ENCODE results near the gene SDC4. TPM values are rescaled to one million over a fixed set of nuclear protein-coding genes. Genes with fewer than 3 reads are reported as not detected.

SDC4 gene
- total RNA-seq, 2 donors from 2014 or later: 123 to 266 TPM

DNA sequence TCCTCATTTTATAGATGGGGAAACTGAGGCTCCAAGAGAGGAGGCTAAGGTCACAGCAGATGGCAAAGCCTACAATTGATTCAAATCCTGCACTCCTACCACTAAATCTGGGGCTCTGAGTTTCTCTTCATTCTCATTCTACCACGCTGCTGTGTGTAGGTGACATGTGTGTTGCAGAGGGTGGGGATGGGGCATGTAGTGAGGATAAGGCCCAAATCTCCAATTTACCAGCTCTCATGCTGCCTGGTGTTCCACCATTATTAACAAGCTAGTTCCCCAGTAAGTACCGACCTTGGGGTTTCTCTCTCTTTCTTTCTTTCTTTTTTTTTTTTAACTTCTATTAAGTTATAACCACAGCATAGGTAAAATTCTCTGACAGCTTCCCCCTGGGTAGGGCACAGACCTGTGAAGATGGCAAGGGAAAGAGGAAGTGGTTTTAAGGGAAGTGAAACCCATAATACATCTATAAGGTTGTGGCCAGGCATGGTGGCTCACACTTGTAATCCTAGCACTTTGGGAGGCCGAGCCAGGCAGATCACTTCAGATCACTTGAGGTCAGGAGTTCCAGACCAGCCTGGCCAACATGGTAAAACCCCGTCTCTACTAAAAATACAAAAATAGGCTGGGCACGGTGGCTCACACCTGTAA, 27.2 kb downstream of the SDC4 start:
- no peak for DNase-seq (ENCODE audit: low spot score)
- no peak overlapping the region for H3K4me3 ChIP-seq
- H3K9me3 ChIP-seq: no peaks in the 10 kb centered on the region
- intact Hi-C loops (cut with DNase I): no loop called here
- H3K36me3 ChIP-seq: no peaks in the 10 kb centered on the region
- peaks cover 5% of the 10 kb centered on the region for H3K27me3 ChIP-seq (replicated peaks; ENCODE audit: insufficient read depth)
- WGBS: 84% methylated on average over 5 of the region's 5 CpGs
- no peak overlapping the region for H3K27ac ChIP-seq
- no peaks in the 10 kb centered on the region for H3K4me1 ChIP-seq (replicated peaks)
- TF ChIP-seq POLR2A (IDR thresholded peaks at IDR 0.05) (no peak), POLR2AphosphoS5 (IDR thresholded peaks at IDR 0.05) (no peak)
- TF ChIP-seq, protein P1, sequence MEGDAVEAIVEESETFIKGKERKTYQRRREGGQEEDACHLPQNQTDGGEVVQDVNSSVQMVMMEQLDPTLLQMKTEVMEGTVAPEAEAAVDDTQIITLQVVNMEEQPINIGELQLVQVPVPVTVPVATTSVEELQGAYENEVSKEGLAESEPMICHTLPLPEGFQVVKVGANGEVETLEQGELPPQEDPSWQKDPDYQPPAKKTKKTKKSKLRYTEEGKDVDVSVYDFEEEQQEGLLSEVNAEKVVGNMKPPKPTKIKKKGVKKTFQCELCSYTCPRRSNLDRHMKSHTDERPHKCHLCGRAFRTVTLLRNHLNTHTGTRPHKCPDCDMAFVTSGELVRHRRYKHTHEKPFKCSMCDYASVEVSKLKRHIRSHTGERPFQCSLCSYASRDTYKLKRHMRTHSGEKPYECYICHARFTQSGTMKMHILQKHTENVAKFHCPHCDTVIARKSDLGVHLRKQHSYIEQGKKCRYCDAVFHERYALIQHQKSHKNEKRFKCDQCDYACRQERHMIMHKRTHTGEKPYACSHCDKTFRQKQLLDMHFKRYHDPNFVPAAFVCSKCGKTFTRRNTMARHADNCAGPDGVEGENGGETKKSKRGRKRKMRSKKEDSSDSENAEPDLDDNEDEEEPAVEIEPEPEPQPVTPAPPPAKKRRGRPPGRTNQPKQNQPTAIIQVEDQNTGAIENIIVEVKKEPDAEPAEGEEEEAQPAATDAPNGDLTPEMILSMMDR (IDR thresholded peaks at IDR 0.05): no peak

DNA sequence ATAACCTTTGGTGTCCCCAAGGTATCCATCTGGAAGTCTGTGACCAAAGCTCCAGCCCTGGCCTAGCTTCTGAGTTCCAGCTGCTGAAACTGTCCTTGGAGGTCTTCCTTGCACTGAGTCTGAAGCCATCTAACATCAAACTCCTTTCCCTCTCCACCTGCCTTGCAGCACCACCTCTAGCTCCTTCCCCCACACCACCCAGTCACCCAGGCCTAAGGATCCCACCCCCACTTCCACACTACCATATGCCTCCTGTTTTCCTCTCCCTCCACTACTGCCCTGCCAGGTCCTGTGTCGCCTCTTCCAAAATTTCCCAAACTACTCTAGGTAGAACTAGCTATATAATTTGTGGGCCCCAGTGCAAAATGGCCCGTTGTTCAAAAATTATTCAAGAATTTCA, 29.3 kb downstream of the SDC4 start:
- no peaks in the 10 kb centered on the region for H3K36me3 ChIP-seq
- TF ChIP-seq, protein P1 (IDR thresholded peaks at IDR 0.05): no peak
- no peak for TF ChIP-seq POLR2A (IDR thresholded peaks at IDR 0.05)
- no peak for TF ChIP-seq POLR2AphosphoS5 (IDR thresholded peaks at IDR 0.05)

DNA sequence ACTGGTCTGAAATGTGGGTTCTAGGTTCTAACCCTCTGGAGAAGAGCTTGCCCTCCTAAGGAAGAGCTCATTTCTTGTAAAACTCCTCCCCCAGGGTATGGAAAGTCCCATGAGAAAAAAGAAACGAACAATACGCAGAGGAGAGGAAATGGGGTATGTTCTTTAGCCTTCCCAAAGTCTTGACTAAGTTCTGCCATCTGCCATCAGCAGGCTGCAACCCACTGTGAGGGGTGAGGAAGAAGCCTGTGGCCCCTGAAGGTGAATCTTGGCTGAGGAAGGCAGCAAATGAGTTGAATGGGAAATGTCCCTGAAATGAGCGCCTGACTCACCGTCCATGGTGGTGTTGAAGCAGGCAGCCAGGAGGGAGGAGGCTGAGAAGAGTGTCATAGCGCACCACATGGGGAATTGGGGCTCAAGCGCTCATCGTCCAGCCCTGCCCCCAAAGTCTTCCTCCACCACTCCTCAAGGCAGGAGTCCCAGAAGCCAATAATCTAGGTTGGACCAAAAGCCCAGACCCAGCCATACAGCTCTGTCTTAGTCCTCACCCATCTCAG, 29.8 kb downstream of the SDC4 start:
- Histone ChIP-seq H3K36me3 (no peaks in the 10 kb centered on the region), H3K27me3 (replicated peaks; ENCODE audit: insufficient read depth) (peaks cover 6% of the 10 kb centered on the region), H3K4me3 (no peak overlapping the region), H3K27ac (no peak overlapping the region), H3K9me3 (no peaks in the 10 kb centered on the region), H3K4me1 (replicated peaks) (no peaks in the 10 kb centered on the region)
- WGBS: 80% methylated on average over 7 of the region's 7 CpGs
- no peak for DNase-seq (ENCODE audit: low spot score)
- intact Hi-C loops (cut with DNase I): loop anchor here (5.0 kb wide), 2 partner anchors 54 to 454 kb away; no protein-coding TSS in a partner anchor
- TF ChIP-seq POLR2AphosphoS5 (IDR thresholded peaks at IDR 0.05): no peak
- TF ChIP-seq, protein P1 (IDR thresholded peaks at IDR 0.05): no peak
- no peak for TF ChIP-seq POLR2A (IDR thresholded peaks at IDR 0.05)

More for the DNA sequence above, 29.3 kb downstream of the SDC4 start:
- WGBS: 82% methylated on average over 2 of the region's 2 CpGs
- DNase-seq (ENCODE audit: low spot score): no peak
- intact Hi-C loops (cut with DNase I): loop anchor here (5.0 kb wide), 2 partner anchors 53 to 453 kb away; no protein-coding TSS in a partner anchor
- no peak overlapping the region for H3K4me3 ChIP-seq
- no peaks in the 10 kb centered on the region for H3K9me3 ChIP-seq
- peaks cover 6% of the 10 kb centered on the region for H3K27me3 ChIP-seq (replicated peaks; ENCODE audit: insufficient read depth)
- H3K4me1 ChIP-seq (replicated peaks): no peaks in the 10 kb centered on the region
- H3K27ac ChIP-seq: no peak overlapping the region

DNA sequence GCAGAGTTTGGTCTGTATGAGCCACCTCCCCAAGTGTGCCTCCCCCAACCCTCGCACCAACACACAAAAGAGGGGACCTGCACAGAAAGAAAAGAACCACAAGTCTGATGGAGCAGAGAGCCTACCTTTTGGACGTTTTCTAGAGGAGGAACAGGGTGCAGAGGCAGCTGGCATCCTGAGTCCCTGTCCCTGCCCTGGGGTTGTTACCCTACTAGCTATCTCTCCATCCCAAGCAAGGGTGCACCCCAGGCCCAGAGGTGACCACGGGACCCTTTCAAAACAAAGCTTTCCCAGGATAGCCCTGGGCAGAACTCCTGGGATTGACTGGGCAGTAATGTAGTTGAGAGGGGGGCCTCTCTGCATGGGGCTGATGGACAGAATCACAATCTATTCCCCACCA, 30.4 kb downstream of the SDC4 start:
- Histone ChIP-seq H3K36me3 (no peaks in the 10 kb centered on the region), H3K4me3 (no peak overlapping the region), H3K27me3 (replicated peaks; ENCODE audit: insufficient read depth) (peaks cover 6% of the 10 kb centered on the region), H3K27ac (no peak overlapping the region), H3K4me1 (replicated peaks) (no peaks in the 10 kb centered on the region), H3K9me3 (no peaks in the 10 kb centered on the region)
- 89% methylated on average over 3 of the region's 3 CpGs for WGBS
- DNase-seq (ENCODE audit: low spot score): no peak
- intact Hi-C loops (cut with DNase I): loop anchor here (2.0 to 5.0 kb wide), 3 partner anchors 54 to 454 kb away; no protein-coding TSS in a partner anchor
- TF ChIP-seq POLR2A (IDR thresholded peaks at IDR 0.05) (no peak), POLR2AphosphoS5 (IDR thresholded peaks at IDR 0.05) (no peak)
- TF ChIP-seq, protein P1 (IDR thresholded peaks at IDR 0.05): no peak
